Measurements from ENCODE around the gene ACP2. TPM values are rescaled to one million over a fixed set of nuclear protein-coding genes. Genes with fewer than 3 reads are reported as not detected.

Gene ACP2
- total and polyA plus RNA-seq, 5 donors from 2014 or later, result 16.3 to 27.7 (median 17.8) TPM

DNA sequence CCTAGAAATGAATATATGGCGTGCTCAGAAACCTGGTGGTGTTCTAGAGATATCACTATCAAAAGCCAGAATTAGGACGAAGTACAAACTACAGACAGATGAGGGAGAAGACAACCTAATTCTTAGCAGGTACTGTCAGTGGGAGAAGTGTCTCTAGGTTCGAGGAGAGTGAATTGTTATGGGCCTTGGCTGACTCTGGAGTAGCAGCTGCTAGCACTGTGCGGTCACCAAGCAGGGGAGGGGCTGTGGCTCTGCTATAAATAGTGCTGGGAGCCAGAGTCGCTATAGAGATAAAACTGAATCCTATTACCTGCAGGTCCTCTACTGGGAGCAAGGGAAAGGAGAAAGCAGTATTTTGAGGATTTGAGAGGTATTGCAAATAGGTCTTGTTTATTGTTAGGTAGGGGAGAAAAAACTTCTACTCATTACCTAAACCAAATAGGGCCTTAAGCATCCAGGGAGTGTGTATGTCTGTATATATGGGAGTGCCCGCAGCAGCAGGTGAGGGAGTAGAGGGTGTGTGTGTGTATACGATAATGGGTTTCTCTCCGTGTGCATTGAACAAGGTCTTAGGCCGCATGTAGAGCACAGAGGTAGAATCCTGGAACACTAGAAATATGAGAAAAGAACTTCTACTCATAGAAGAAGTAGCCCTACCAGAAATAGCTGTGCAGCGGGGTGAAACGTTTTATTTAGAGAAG, 23.5 kb upstream of the ACP2 start:
- Histone ChIP-seq H3K27me3 (ENCODE audit: control insufficient read depth, insufficient read depth, low read length) (no peaks in the 10 kb centered on the region), H3K36me3 (ENCODE audit: control insufficient read depth, insufficient read depth, low read length) (peaks cover 36% of the 10 kb centered on the region), H3K4me1 (ENCODE audit: control insufficient read depth, insufficient read depth, low read length, poor library complexity, severe bottlenecking) (peaks cover 42% of the 10 kb centered on the region), H3K27ac (ENCODE audit: insufficient read depth, low read length, poor library complexity, severe bottlenecking) (peak overlapping the region; percentile 37), H3K4me3 (ENCODE audit: low read depth, low read length) (peak overlapping the region; percentile 95), H3K9me3 (ENCODE audit: control insufficient read depth in 2 of 2, low read length in 2 of 2) (no peaks in the 10 kb centered on the region)
- DNase-seq, result no peak
- peaks cover 27 to 66% (median 42%) of the 10 kb centered on the region in 4 donors for H3K4me1 Mint-ChIP-seq
- H3K4me3 Mint-ChIP-seq, result peak overlapping the region; percentile 83 to 93 (median 87)
- H3K36me3 Mint-ChIP-seq, result peaks cover 21% of the 10 kb centered on the region
- peaks cover 5% of the 10 kb centered on the region for H3K27me3 Mint-ChIP-seq
- no peaks in the 10 kb centered on the region for H3K9me3 Mint-ChIP-seq
- ATAC-seq (ENCODE audit: low read depth in 2 of 2), result no peak
- peak overlapping the region; percentile 72 to 79 (median 75) for H3K27ac Mint-ChIP-seq

GRCh38 chr11:47271328-47271727, 22.7 kb upstream of the ACP2 start:
- Mint-ChIP-seq H3K36me3 (peaks cover 15% of the 10 kb centered on the region), H3K9me3 (no peaks in the 10 kb centered on the region), H3K4me1 (peaks cover 27 to 65% (median 41%) of the 10 kb centered on the region in 4 donors), H3K27ac (peak overlapping the region; percentile 72 to 79 (median 75)), H3K4me3 (peak overlapping the region; percentile 83 to 93 (median 87)), H3K27me3 (peaks cover 5% of the 10 kb centered on the region)
- DNase-seq (peak in 2 of 3 donors; percentile 4 to 34), ATAC-seq (ENCODE audit: low read depth in 2 of 2) (no peak)
- H3K4me1 ChIP-seq (ENCODE audit: control insufficient read depth, insufficient read depth, low read length, poor library complexity, severe bottlenecking), result peaks cover 42% of the 10 kb centered on the region
- H3K27me3 ChIP-seq (ENCODE audit: control insufficient read depth, insufficient read depth, low read length), result no peaks in the 10 kb centered on the region
- peaks cover 28% of the 10 kb centered on the region for H3K36me3 ChIP-seq (ENCODE audit: control insufficient read depth, insufficient read depth, low read length)
- no peaks in the 10 kb centered on the region for H3K9me3 ChIP-seq (ENCODE audit: control insufficient read depth in 2 of 2, low read length in 2 of 2)
- peak overlapping the region; percentile 94 for H3K27ac ChIP-seq (ENCODE audit: insufficient read depth, low read length, poor library complexity, severe bottlenecking)
- peak overlapping the region; percentile 95 for H3K4me3 ChIP-seq (ENCODE audit: low read depth, low read length)

GRCh38 chr11:47270331-47271271, 22.0 kb upstream of the ACP2 start:
- H3K4me3 Mint-ChIP-seq, result peak overlapping the region; percentile 83 to 96 (median 91)
- Histone ChIP-seq H3K9me3 (ENCODE audit: control insufficient read depth in 2 of 2, low read length in 2 of 2) (no peaks in the 10 kb centered on the region), H3K27ac (ENCODE audit: insufficient read depth, low read length, poor library complexity, severe bottlenecking) (peak overlapping the region; percentile 94), H3K4me1 (ENCODE audit: control insufficient read depth, insufficient read depth, low read length, poor library complexity, severe bottlenecking) (peaks cover 46% of the 10 kb centered on the region), H3K36me3 (ENCODE audit: control insufficient read depth, insufficient read depth, low read length) (peaks cover 21% of the 10 kb centered on the region), H3K27me3 (ENCODE audit: control insufficient read depth, insufficient read depth, low read length) (no peaks in the 10 kb centered on the region), H3K4me3 (ENCODE audit: low read depth, low read length) (peak overlapping the region; percentile 95)
- peaks cover 8% of the 10 kb centered on the region for H3K36me3 Mint-ChIP-seq
- peak overlapping the region; percentile 75 to 96 (median 79) for H3K27ac Mint-ChIP-seq
- peaks cover 5% of the 10 kb centered on the region for H3K27me3 Mint-ChIP-seq
- peaks cover 27 to 67% (median 40%) of the 10 kb centered on the region in 4 donors for H3K4me1 Mint-ChIP-seq
- H3K9me3 Mint-ChIP-seq, result no peaks in the 10 kb centered on the region
- ATAC-seq (ENCODE audit: low read depth in 2 of 2), result no peak
- DNase-seq, result peak; percentile 19 to 68 (median 28)

GRCh38 chr11:47269829-47270305, 21.3 kb upstream of the ACP2 start, which contains the start of gene MADD:
TSS of gene MADD (plus strand) at chr11:47270133.
- no peaks in the 10 kb centered on the region for H3K9me3 Mint-ChIP-seq
- Histone ChIP-seq H3K4me1 (ENCODE audit: control insufficient read depth, insufficient read depth, low read length, poor library complexity, severe bottlenecking) (peaks cover 46% of the 10 kb centered on the region), H3K27me3 (ENCODE audit: control insufficient read depth, insufficient read depth, low read length) (no peaks in the 10 kb centered on the region), H3K4me3 (ENCODE audit: low read depth, low read length) (peak within 1 kb of the TSS; percentile 95), H3K9me3 (ENCODE audit: control insufficient read depth in 2 of 2, low read length in 2 of 2) (no peaks in the 10 kb centered on the region), H3K36me3 (ENCODE audit: control insufficient read depth, insufficient read depth, low read length) (peaks cover 13% of the 10 kb centered on the region), H3K27ac (ENCODE audit: insufficient read depth, low read length, poor library complexity, severe bottlenecking) (peak within 1 kb of the TSS; percentile 94)
- H3K36me3 Mint-ChIP-seq, result peaks cover 7% of the 10 kb centered on the region
- peak; percentile 87 to 95 (median 92) for DNase-seq
- peak within 1 kb of the TSS; percentile 89 to 98 (median 94) for H3K4me3 Mint-ChIP-seq
- peaks cover 27 to 72% (median 46%) of the 10 kb centered on the region in 4 donors for H3K4me1 Mint-ChIP-seq
- peaks cover 5% of the 10 kb centered on the region for H3K27me3 Mint-ChIP-seq
- ATAC-seq (ENCODE audit: low read depth in 2 of 2), result peak; percentile 83 to 88
- H3K27ac Mint-ChIP-seq, result peak within 1 kb of the TSS; percentile 93 to 98 (median 97)

GRCh38 chr11:47269002-47269828, 20.6 kb upstream of the ACP2 start:
- Histone ChIP-seq H3K9me3 (ENCODE audit: control insufficient read depth in 2 of 2, low read length in 2 of 2) (no peaks in the 10 kb centered on the region), H3K36me3 (ENCODE audit: control insufficient read depth, insufficient read depth, low read length) (peaks cover 7% of the 10 kb centered on the region), H3K27ac (ENCODE audit: insufficient read depth, low read length, poor library complexity, severe bottlenecking) (peak overlapping the region; percentile 94), H3K27me3 (ENCODE audit: control insufficient read depth, insufficient read depth, low read length) (no peaks in the 10 kb centered on the region), H3K4me3 (ENCODE audit: low read depth, low read length) (peak overlapping the region; percentile 83), H3K4me1 (ENCODE audit: control insufficient read depth, insufficient read depth, low read length, poor library complexity, severe bottlenecking) (peaks cover 46% of the 10 kb centered on the region)
- H3K36me3 Mint-ChIP-seq, result peaks cover under 1% of the 10 kb centered on the region
- peak; percentile 77 to 95 (median 88) for DNase-seq
- H3K4me1 Mint-ChIP-seq, result peaks cover 24 to 69% (median 46%) of the 10 kb centered on the region in 4 donors
- peak overlapping the region; percentile 89 to 98 (median 94) for H3K4me3 Mint-ChIP-seq
- peak overlapping the region; percentile 93 to 98 (median 97) for H3K27ac Mint-ChIP-seq
- H3K27me3 Mint-ChIP-seq, result peaks cover 5% of the 10 kb centered on the region
- ATAC-seq (ENCODE audit: low read depth in 2 of 2), result peak; percentile 60 to 61
- H3K9me3 Mint-ChIP-seq, result no peaks in the 10 kb centered on the region

- H3K4me1 ChIP-seq (ENCODE audit: control insufficient read depth, insufficient read depth, low read length, poor library complexity, severe bottlenecking), result peaks cover 46% of the 10 kb centered on the region
Measured at GRCh38 chr11:47268448-47269001, 19.9 kb upstream of the ACP2 start.

More at GRCh38 chr11:47268448-47269001, 19.9 kb upstream of the ACP2 start:
- Mint-ChIP-seq H3K27ac (peak overlapping the region; percentile 93 to 98 (median 97)), H3K4me3 (peak overlapping the region; percentile 89 to 98 (median 94)), H3K4me1 (peaks cover 20 to 66% (median 46%) of the 10 kb centered on the region in 4 donors), H3K36me3 (no peaks in the 10 kb centered on the region), H3K27me3 (peaks cover 5% of the 10 kb centered on the region), H3K9me3 (no peaks in the 10 kb centered on the region)
- DNase-seq (no peak), ATAC-seq (ENCODE audit: low read depth in 2 of 2) (no peak)
- Histone ChIP-seq H3K36me3 (ENCODE audit: control insufficient read depth, insufficient read depth, low read length) (peaks cover under 1% of the 10 kb centered on the region), H3K27me3 (ENCODE audit: control insufficient read depth, insufficient read depth, low read length) (no peaks in the 10 kb centered on the region), H3K27ac (ENCODE audit: insufficient read depth, low read length, poor library complexity, severe bottlenecking) (peak overlapping the region; percentile 94), H3K9me3 (ENCODE audit: control insufficient read depth in 2 of 2, low read length in 2 of 2) (no peaks in the 10 kb centered on the region), H3K4me3 (ENCODE audit: low read depth, low read length) (peak overlapping the region; percentile 83)

Data from CD4-positive, CD25-positive, alpha-beta regulatory T cell (primary cell).